H9 (cell line): ENCODE results near the gene SCFD2. TPM values are rescaled to one million over a fixed set of nuclear protein-coding genes. Genes with fewer than 3 reads are reported as not detected.

Experiments used
- DNase-seq: peaks from one replicate; pipeline ENCODE4 v3.0.0-alpha.2; 2017
- H2AFZ ChIP-seq: one replicate; pipeline ENCODE4 v1.6.1; 2013; ENCODE audit warnings: mild to moderate bottlenecking, low read length, control low read depth, moderate library complexity
- H2AK5ac ChIP-seq: 2 replicates; pipeline ENCODE4 v1.6.1; 2013; ENCODE audit warnings: low read length, control low read depth, mixed read lengths; ENCODE audit not compliant: insufficient read length
- H2BK120ac ChIP-seq: one replicate; pipeline ENCODE4 v1.6.1; 2013; ENCODE audit warnings: low read depth, mild to moderate bottlenecking, low read length, control low read depth, inconsistent platforms; ENCODE audit not compliant: poor library complexity, severe bottlenecking
- H2BK12ac ChIP-seq: 2 replicates; pipeline ENCODE4 v1.6.1; 2013; ENCODE audit warnings: low read length, control low read depth, mixed read lengths, low read depth; ENCODE audit not compliant: insufficient read length
- H2BK15ac ChIP-seq: 2 replicates; pipeline ENCODE4 v1.6.1; 2013; ENCODE audit warnings: low read depth, low read length, control low read depth
- H2BK20ac ChIP-seq: one replicate; pipeline ENCODE4 v1.6.1; 2013; ENCODE audit warnings: low read depth, mild to moderate bottlenecking, low read length, control low read depth, inconsistent platforms; ENCODE audit not compliant: poor library complexity, severe bottlenecking
- H2BK5ac ChIP-seq: 2 replicates; pipeline ENCODE4 v1.6.1; 2013; ENCODE audit warnings: low read length, control low read depth, mixed read lengths; ENCODE audit not compliant: insufficient read length
- H3K14ac ChIP-seq: 2 replicates; pipeline ENCODE4 v1.6.1; 2013; ENCODE audit warnings: low read length, control low read depth; ENCODE audit not compliant: insufficient read depth
- H3K18ac ChIP-seq: 2 replicates; pipeline ENCODE4 v1.6.1; 2013; ENCODE audit warnings: low read depth, mild to moderate bottlenecking, mixed read lengths, low read length, control low read depth; ENCODE audit not compliant: insufficient read length
- H3K23ac ChIP-seq: 2 replicates; pipeline ENCODE4 v1.6.1; 2013; ENCODE audit warnings: low read length, control low read depth, mixed read lengths, low read depth; ENCODE audit not compliant: insufficient read length
- H3K23me2 ChIP-seq: 2 replicates; pipeline ENCODE4 v1.6.1; 2013; ENCODE audit warnings: low read depth, mild to moderate bottlenecking, mixed read lengths, low read length, control low read depth; ENCODE audit not compliant: insufficient read length, poor library complexity, severe bottlenecking
- H3K27ac ChIP-seq: 2 replicates; pipeline ENCODE4 v1.5.1; 2013; ENCODE audit warnings: low read length, control low read depth, mixed read lengths, low read depth; ENCODE audit not compliant: insufficient read length
- H3K27me3 ChIP-seq: 2 replicates; pipeline ENCODE4 v1.6.1; 2013; ENCODE audit warnings: low read length, control low read depth, inconsistent platforms; ENCODE audit not compliant: insufficient read depth
- H3K4ac ChIP-seq: 2 replicates; pipeline ENCODE4 v1.6.1; 2013; ENCODE audit warnings: low read depth, mild to moderate bottlenecking, control low read depth, inconsistent platforms, low read length, moderate library complexity
- H3K4me1 ChIP-seq: 2 replicates; pipeline ENCODE4 v1.6.1; 2013; ENCODE audit warnings: low read length, control low read depth, inconsistent platforms; ENCODE audit not compliant: insufficient read depth
- H3K4me2 ChIP-seq: 2 replicates; pipeline ENCODE4 v1.6.1; 2013; ENCODE audit warnings: low read length, control low read depth, mixed read lengths; ENCODE audit not compliant: insufficient read length, insufficient read depth
- H3K56ac ChIP-seq: 2 replicates; pipeline ENCODE4 v1.6.1; 2013; ENCODE audit warnings: low read depth, mild to moderate bottlenecking, mixed read lengths, low read length, control low read depth; ENCODE audit not compliant: insufficient read length
- H3K79me1 ChIP-seq: 2 replicates; pipeline ENCODE4 v1.6.1; 2013; ENCODE audit warnings: low read depth, mild to moderate bottlenecking, moderate library complexity, low read length, control low read depth, inconsistent platforms; ENCODE audit not compliant: insufficient read depth, poor library complexity, severe bottlenecking
- H3K79me2 ChIP-seq: 2 replicates; pipeline ENCODE4 v1.6.1; 2013; ENCODE audit warnings: low read length, control low read depth, inconsistent platforms; ENCODE audit not compliant: insufficient read depth
- H3K9ac ChIP-seq: 2 replicates; pipeline ENCODE4 v1.6.1; 2013; ENCODE audit warnings: low read length, control low read depth, mixed read lengths; ENCODE audit not compliant: insufficient read length; ENCODE audit errors: extremely low read depth
- H3K9me3 ChIP-seq: one replicate; pipeline ENCODE4 v1.6.1; 2013; ENCODE audit warnings: low read depth, low read length, inconsistent platforms; ENCODE audit not compliant: control insufficient read depth
- H3T11ph ChIP-seq: one replicate; pipeline ENCODE4 v1.6.1; 2013; ENCODE audit warnings: mild to moderate bottlenecking, low read length, control low read depth, inconsistent platforms
- H4K20me1 ChIP-seq: one replicate; pipeline ENCODE4 v1.6.1; 2013; ENCODE audit not compliant: control insufficient read depth, insufficient read length, insufficient read depth
- H4K5ac ChIP-seq: 2 replicates; pipeline ENCODE4 v1.6.1; 2013; ENCODE audit warnings: low read depth, mild to moderate bottlenecking, mixed read lengths, low read length, control low read depth; ENCODE audit not compliant: insufficient read length
- H4K8ac ChIP-seq: replicated peaks from 2 replicates; pipeline ENCODE4 v1.6.1; 2013; ENCODE audit warnings: low read length, control low read depth, mixed read lengths, low read depth; ENCODE audit not compliant: insufficient read length
- H4K91ac ChIP-seq: 2 replicates; pipeline ENCODE4 v1.6.1; 2013; ENCODE audit warnings: low read depth, mild to moderate bottlenecking, moderate library complexity, mixed read lengths, low read length, control low read depth; ENCODE audit not compliant: insufficient read length
- H3K27ac Mint-ChIP-seq, 3 experiments: 2 replicates in 2 of 3; 3 replicates in 1 of 3; pipeline ENCODE4 v1.8.0; 2020 to 2021; ENCODE audit warnings: mixed read lengths in 3 of 3, mild to moderate bottlenecking in 1 of 3, moderate library complexity in 1 of 3
- H3K27me3 Mint-ChIP-seq: 2 replicates; pipeline ENCODE4 v1.8.0; 2021; ENCODE audit warnings: low read depth, mild to moderate bottlenecking, moderate library complexity, mixed read lengths
- H3K36me3 Mint-ChIP-seq, 3 experiments: 2 replicates in 2 of 3; 3 replicates in 1 of 3; pipeline ENCODE4 v1.8.0; 2020 to 2021; ENCODE audit warnings: low read depth in 3 of 3, mixed read lengths in 3 of 3; ENCODE audit not compliant: insufficient read depth in 1 of 3
- H3K4me1 Mint-ChIP-seq, 2 experiments: 2 replicates each; pipeline ENCODE4 v1.8.0; 2020; ENCODE audit warnings: mixed read lengths in 2 of 2
- H3K4me3 Mint-ChIP-seq, 2 experiments: 2 replicates in 1 of 2; 3 replicates in 1 of 2; pipeline ENCODE4 v1.8.0; 2020 to 2021; ENCODE audit warnings: mild to moderate bottlenecking in 2 of 2, mixed read lengths in 2 of 2, moderate library complexity in 1 of 2
- H3K9me3 Mint-ChIP-seq, 2 experiments: 2 replicates in 1 of 2; 3 replicates in 1 of 2; pipeline ENCODE4 v1.8.0; 2020; ENCODE audit warnings: mild to moderate bottlenecking in 2 of 2, mixed read lengths in 2 of 2, moderate library complexity in 1 of 2
- CTCF ChIP-seq: fragments of 200-600 bp; sonication (generic); conservative IDR thresholded peaks from 3 replicates; pipeline ENCODE4 v1.8.0; 2021; ENCODE audit warnings: antibody characterized with exemption, mild to moderate bottlenecking
- WGBS: extraction: QIAGEN DNeasy Blood & Tissue Kit; methylation state at CpG from one replicate; pipeline ENCODE4 v1.1.7; 2013; ENCODE audit warnings: missing lambda C conversion rate, low lambda C conversion rate, mixed read lengths; ENCODE audit not compliant: insufficient read length; ENCODE audit errors: extremely low coverage; 5-methylcytosine and 5-hydroxymethylcytosine counted together
- total RNA-seq: library from RNA; stranded (reverse); gene quantifications from 2 replicates; pipeline ENCODE4 v1.2.1, GENCODE V29; 2021

Gene SCFD2
- total RNA-seq, 1 experiment from 2014 or later = 10.1 TPM

DNA sequence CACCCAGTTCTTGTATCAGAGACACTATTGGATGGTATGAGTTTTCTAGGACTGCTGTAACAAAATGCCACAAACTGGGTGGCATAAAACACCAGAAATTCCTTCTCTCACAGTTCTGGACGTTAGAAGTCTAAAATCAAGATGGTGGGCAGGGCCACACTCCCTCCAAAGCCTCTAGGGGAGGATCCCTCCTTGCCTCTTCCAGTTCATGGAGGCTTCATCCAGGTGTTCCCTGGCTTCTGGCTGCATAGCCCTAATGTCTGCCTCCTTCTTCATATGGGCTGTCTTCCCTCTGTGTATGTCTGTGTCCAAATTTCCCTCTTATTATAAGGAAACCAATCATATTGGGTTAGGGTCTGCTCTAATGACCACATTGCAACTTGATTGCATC, 542.2 kb downstream of the SCFD2 start:
- no peak overlapping the region for H4K8ac ChIP-seq
- no peaks in the 10 kb centered on the region for H3K9me3 ChIP-seq
- peaks cover 7 to 12% of the 10 kb centered on the region in 2 experiments for H3K4me1 Mint-ChIP-seq
- H3K4me1 ChIP-seq = no peaks in the 10 kb centered on the region; the same call in 1 of the 2 replicates
- no peaks in the 10 kb centered on the region for H3K79me2 ChIP-seq
- no peak for TF ChIP-seq CTCF
- H3K27ac Mint-ChIP-seq = no peak overlapping the region
- no peak overlapping the region for H2BK12ac ChIP-seq
- H3K36me3 Mint-ChIP-seq = peaks cover 0 to 4% (median 0%) of the 10 kb centered on the region in 3 experiments; a peak in 3 of 7 replicates
- no peak overlapping the region for H2BK15ac ChIP-seq
- no peak overlapping the region for H3K4me3 Mint-ChIP-seq
- H3K79me1 ChIP-seq = no peaks in the 10 kb centered on the region
- no peak overlapping the region for H2AFZ ChIP-seq
- H3T11ph ChIP-seq = no peak overlapping the region
- no peak overlapping the region for H2BK5ac ChIP-seq
- no peak overlapping the region for H3K56ac ChIP-seq
- no peak overlapping the region for H2AK5ac ChIP-seq
- no peak overlapping the region for H4K5ac ChIP-seq
- H3K27ac ChIP-seq = no peak overlapping the region
- H4K91ac ChIP-seq = no peak overlapping the region
- H3K9me3 Mint-ChIP-seq = peaks cover 0 to 7% of the 10 kb centered on the region in 2 experiments; a peak in 1 of 5 replicates
- no peaks in the 10 kb centered on the region for H3K23me2 ChIP-seq
- H3K4me2 ChIP-seq = no peak overlapping the region
- no peak overlapping the region for H3K9ac ChIP-seq
- no peak overlapping the region for H2BK120ac ChIP-seq
- DNase-seq = no peak
- no peak overlapping the region for H3K18ac ChIP-seq
- no peaks in the 10 kb centered on the region for H3K27me3 ChIP-seq
- no peak overlapping the region for H3K4ac ChIP-seq
- no peak overlapping the region for H3K14ac ChIP-seq
- no peak overlapping the region for H2BK20ac ChIP-seq
- no peak overlapping the region for H3K23ac ChIP-seq
- no CpG with 5 or more reads among the region's 1 CpG for WGBS
- no peaks in the 10 kb centered on the region; the same call in 1 of the 2 replicates for H3K27me3 Mint-ChIP-seq
- H4K20me1 ChIP-seq = no peaks in the 10 kb centered on the region

Other genes with a start within 250 kb of the SCFD2 start
- gene FIP1L1, start 11.6 kb upstream of the SCFD2 start, total RNA-seq = 68.0 and 71.2 TPM in 2 replicates
- 1.7 and 2.1 TPM in 2 replicates for gene LNX1, start 225.4 kb upstream of the SCFD2 start, total RNA-seq